ENCODE data around the gene ACYP1.
A peak's percentile ranks its signal among the peaks of the same experiment; 100 is the strongest.

ACYP1 gene

DNA sequence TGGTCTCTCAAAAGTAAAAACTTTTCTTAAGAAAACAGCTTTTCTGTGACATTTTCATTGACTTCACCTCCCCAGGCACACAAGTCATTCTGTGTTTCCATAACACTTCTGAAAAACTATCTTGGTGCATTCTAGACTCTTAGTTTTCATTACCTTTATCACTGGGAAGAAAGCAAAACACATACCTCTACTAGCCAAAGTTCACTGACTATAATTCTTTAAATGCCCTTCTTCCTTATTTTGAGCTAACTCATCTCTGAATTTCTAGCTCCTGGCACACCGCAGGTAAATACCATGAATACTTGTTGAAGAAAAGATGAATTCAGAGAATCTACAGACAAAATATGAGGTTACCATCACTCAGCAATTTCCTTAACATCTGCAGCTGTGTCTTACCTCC is 33.7 kb downstream of the ACYP1 start:
- DNase-seq: no peak

DNA sequence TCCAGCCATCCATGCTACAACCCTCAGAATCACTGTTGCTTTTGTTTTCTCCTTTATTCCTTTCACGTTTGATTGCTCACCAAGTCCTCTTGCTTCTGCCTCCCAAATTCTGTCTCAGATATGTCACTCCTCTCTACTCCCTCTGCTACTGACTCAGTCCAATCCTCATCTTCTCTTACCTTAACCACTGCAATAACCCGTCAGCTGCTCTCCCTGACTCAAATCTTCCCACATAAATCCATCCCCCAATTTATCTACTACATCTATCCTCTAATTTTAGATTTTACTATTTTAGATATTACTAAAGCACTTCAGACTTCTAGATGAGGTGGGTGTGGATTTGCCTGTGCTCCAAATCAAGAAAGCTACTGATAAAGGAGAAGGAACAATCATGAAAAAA is 37.9 kb downstream of the ACYP1 start:
- no peak for DNase-seq

DNA sequence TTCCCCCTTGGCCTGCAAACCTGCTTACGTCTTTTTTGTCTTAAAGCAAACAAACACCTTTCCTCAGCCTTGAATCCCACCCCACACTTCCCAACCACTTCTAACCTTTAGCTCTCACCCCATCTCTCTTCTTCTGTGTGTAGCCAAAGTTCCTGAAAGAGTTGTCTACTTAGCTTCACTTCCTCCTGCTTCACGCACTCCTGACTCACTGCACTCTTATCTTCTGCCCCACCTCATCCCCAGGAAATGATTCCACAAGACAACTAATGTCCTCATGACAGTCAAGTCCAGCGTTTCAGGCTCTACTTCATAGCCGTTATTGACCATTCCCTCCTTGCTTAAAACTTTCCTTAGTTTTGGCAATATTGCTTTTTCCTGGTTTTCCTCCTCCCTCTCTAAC is 38.7 kb downstream of the ACYP1 start:
- no peak for DNase-seq

DNA sequence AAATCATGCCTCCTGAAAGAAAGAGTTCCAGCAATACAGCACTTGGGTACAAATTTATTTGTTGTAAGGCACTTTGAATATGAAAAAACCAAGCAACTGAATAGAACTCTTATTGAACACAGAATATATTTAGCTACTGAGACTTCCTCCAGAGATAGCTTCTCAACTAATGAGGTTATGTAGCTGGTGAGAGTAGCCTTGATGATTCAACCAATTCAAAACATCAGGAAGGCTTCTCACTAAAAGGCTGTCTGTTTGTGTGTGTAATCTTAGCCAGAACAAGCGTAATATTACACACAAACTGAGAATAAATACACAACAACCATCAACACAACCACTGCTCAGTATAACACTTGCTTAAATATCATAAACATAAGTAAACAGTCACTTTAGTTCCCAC is 40.7 kb downstream of the ACYP1 start:
- DNase-seq: no peak

DNA sequence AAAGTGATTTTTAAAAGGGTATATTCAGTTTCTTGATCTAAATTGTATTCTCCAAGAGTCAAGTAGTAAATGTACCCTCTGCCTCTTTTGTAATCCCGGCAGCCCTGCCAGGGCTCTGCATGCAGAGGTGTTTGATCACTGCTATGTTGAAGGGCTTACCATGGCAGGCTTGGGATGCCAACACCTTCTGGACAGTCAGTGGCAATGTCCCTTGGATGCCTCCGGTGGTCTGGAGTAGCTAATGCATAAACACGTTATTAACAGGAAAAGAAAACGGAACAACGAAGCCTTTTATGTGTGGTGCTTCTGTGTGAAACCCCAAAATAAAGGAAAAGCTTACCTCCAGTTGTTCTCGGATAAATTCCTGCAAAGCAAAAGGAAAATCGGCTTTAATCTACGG is 41.2 kb downstream of the ACYP1 start:
- DNase-seq: peak; percentile 19

DNA sequence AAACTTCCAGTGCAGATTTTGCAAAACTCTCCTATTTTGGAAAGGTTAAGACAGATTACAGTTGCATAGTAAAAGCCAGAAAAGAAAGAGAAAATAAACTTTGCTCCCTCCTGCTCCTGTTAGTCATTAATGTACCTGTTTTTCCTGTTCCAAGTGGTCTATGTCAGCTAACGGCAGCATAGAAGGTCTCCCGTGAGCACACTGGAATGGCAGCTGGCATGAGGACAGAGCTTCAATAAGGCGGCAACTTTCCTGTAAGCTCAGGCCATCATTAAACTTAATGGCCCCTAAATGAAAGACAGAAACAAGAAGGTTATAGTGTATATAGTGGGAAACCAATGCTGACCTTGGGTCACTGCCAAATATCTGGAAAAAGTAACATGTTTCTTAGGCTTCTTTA is 45.1 kb downstream of the ACYP1 start:
- DNase-seq: no peak

DNA sequence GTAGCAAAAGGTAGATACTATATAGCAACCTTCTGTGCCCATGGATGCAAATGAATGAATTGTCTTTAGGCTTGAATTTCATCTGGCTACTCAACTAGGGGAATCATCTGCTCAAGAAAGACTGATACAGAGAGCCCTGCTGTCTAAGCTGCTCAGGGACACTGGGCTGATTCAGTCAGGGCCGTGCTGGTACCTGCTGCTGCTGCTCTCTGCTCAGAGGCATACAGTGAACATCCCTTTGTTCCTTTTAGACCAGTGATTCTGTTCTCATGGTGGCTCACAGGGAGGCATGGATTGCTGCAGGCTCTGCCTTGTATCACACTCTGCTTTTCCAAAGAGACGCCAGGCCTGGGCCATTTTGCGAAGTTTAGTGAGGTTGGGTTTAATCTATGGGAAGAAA is 47.0 kb downstream of the ACYP1 start:
- no peak for DNase-seq

DNA sequence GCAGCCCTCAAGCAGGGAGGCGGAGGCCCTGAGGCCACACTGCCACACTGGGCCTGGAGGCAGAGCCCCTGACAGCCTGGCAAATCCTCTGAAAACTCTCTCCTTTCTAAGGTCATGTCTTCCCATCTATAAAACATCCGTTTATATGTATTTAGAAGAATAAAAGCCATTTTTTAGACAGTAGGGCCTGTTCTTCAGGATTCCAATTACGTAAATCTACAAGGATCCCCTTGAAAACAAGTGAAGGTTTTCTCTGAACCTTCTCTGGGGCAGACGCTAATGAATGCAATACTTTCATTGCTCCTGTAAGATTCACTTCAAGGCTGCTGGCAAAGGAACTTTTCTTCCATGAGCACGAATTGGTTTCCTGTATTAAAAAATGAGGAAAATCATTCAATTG is 48.3 kb downstream of the ACYP1 start:
- no peak for DNase-seq

DNA sequence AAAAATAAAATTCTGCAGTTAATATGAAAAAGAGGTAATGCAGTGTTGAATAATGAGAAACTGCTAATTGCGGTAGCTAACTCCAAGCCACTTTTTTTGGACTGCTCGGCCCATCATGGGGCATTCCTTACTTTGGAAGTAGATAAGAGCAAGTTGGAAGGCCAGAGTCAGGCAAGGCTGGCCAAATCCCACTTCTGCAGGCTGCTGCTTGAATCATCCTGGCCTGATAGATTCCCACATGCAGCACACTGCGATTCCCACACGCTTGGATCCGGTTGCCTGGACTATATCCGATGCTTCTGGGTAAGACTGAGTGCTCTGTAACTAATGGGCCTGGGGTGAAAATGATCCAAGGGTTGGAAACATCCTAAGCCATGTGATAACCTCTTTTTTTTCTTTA is 50.5 kb downstream of the ACYP1 start:
- DNase-seq: no peak

DNA sequence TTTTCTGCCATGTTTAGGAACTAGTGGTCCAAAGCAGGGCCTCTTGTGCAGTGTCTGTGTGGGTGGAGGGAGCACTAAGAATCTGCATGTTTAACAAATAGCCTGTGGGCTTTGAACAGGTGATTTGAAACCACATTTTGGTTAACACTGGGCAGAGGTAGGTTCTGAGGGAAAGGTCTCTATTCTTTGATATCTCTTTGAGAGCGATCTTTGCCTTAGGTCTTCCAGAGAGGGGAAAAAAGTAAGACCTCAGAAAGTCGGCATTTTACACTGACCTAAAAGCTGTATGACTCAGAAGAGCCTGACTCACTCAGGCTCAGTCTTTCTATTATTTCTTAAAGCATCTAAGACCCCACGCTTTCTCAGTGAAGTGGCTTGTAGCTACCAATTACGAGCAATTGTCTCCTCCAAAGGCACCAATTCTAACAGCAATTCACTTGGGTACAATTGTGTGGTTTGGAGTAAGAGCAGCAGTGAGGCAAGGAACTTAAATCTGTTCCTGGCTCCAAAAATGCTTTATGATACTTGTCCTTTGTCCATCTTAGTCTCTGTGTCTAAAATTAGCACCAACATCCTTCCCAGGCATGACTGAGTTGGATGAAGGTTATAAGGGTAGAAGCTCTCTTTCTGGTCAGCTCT is 52.3 kb downstream of the ACYP1 start:
- peak; percentile 36 for DNase-seq

DNA sequence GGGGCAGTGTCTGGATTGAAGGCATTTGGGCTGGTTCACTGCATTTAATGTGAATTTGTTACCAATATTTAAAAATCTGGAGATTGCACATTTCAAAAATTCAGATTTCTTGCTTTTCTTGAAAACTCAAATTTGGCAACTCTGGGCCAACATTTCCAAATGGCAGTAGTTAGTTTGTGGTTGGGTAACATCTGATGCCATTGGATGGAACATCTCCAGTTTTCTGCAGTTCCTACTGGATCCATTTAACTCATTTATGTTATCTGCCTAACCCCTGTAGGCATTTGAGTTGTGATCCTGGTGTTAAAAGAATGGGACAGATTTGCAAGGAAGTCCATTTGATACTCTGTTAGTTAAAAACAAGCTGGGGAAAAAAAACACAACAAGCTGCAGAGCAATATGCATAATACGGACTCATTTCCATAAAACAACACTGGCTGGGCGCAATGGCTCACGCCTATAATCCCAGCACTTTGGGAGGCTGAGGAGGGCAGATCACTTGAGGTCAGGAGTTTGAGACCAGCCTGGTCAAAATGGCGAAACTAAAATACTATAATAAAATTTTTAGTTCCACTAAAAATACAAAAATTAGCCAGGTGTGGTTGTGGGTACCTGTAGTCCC is 53.2 kb downstream of the ACYP1 start:
- no peak for DNase-seq

DNA sequence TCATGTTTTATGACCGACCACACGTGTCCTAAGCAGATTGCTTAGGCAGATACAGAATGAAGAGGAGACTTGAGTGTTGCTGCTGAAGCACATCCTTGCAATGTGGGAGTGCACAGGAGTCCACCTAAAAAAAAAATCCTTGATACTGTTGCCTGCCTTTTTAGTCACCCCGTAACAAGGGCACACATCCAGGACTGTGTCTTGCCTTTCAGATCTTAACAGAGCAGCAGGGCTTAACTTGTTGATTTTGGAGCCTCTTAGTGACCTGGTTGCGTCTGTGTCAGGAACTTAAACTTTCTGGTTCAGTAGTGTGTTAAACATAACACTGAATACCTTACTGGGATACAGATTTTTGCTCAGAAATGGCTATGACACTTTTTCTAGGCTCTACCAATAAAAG is 54.6 kb downstream of the ACYP1 start:
- no peak for DNase-seq

DNA sequence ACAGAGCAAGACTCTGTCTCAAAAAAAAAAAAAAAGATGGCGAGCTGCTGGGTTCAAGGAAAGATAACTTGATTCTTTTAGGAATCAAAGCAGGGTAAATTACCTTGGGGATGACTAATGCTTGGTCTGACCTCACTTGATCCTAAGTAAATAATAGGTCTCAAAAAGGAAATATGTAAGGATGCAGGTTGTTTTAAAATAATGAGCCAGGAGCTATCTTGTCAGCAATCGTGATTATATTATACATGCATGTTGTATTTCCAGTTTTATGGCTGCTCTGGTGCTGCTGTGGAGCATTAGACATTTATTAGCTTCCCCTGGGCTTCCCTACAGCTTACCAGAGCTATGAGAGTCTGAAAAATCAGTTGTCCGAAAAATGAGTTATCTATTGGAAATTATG is 58.5 kb downstream of the ACYP1 start:
- no peak for DNase-seq

DNA sequence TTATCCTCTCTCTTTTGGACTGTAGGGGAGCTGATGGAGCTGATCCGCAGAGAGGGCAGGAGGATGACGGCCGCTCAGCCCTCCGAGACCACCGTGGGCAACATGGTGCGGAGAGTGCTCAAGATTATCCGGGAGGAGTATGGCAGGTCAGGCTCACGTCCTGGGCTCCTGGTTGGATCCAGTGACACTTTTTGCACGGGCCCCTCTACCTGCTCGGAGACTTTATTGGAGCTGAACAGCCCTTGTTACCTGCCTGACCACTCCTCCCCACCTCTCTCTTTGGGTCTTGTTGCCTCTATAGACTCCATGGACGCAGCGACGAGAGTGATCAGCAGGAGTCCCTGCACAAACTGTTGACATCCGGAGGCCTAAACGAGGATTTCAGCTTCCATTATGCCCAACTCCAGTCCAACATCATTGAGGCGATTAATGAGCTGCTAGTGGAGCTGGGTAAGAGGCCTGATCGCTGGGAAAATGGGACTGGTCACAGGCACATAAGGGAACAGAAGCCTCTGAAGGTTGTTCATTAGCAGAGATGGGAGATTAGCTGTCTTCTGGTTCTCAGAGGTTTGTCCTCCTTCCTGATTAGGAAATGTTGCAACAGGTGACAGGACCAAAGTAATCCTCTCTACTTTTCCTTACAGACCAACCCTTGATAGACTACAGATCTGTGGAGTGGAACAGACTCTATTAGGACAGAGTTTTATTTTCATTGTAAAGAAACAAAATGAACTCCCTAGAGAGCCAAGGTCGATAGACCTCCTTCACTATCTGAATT is 60.4 kb downstream of the ACYP1 start:
- DNase-seq: no peak

All from stimulated activated CD4-positive, alpha-beta T cell treated with anti-CD3 and anti-CD28 coated beads, Interleukin-15, amount 100 ng/mL, for 24 hours (primary cell).